ENCODE results near the gene VOPP1. TPM values are rescaled to one million over a fixed set of nuclear protein-coding genes. Genes with fewer than 3 reads are reported as not detected.

VOPP1 gene
- total and polyA plus RNA-seq, 2 donors (not counting 3 experiments of a cell fraction or from before 2014, with no cell fraction given): 85.6 to 154 TPM

GRCh38 chr7:55498770-55499169 is 73.5 kb downstream of the VOPP1 start:
- ChIA-PET POLR2A (no interaction called here), CTCF (no interaction called here)
- Histone ChIP-seq H3K79me2 (ENCODE audit: control insufficient read depth, insufficient read depth, low read length) (peaks cover 46% of the 10 kb centered on the region), H3K4me1 (ENCODE audit: control insufficient read depth, extremely low read depth, insufficient read depth, low read length) (no peaks in the 10 kb centered on the region), H3K9me3 (replicated peaks; ENCODE audit: control insufficient read depth, insufficient read depth, low read length) (no peaks in the 10 kb centered on the region), H3K9ac (replicated peaks; ENCODE audit: extremely low read depth, insufficient read depth, low read length) (no peak overlapping the region), H3K4me3 (replicated peaks in 1 of 3; ENCODE audit: insufficient read depth in 1 of 3, low read depth in 1 of 3, low read length in 3 of 3) (no peak overlapping the region), H3K36me3 (ENCODE audit: control insufficient read depth in 2 of 2, extremely low read depth in 1 of 2, insufficient read depth in 2 of 2, low read length in 2 of 2) (peaks cover 11 to 30% of the 10 kb centered on the region in 2 experiments), H3K27me3 (ENCODE audit: control insufficient read depth in 2 of 2, insufficient read depth in 2 of 2, low read length in 2 of 2) (no peaks in the 10 kb centered on the region), H3K9me1 (replicated peaks; ENCODE audit: control insufficient read depth, extremely low read depth, insufficient read depth, low read length) (no peaks in the 10 kb centered on the region), H3K27ac (ENCODE audit: insufficient read depth, low read depth, low read length) (no peak overlapping the region), H3K4me2 (ENCODE audit: insufficient read depth, low read length) (no peak overlapping the region), H2AFZ (ENCODE audit: low read depth, low read length) (no peak overlapping the region), H4K20me1 (replicated peaks; ENCODE audit: control insufficient read depth, extremely low read depth, insufficient read depth, low read length) (peaks cover 2% of the 10 kb centered on the region)
- no TSS peak for BruUV-seq (replicated peaks)
- dilution Hi-C loops (cut with MboI; ENCODE audit: extremely low pct_ligation_motif_present, low sequenced_read_pairs): no loop called here
- intact Hi-C loops (cut with micrococcal nuclease): no loop called here
- DNase-seq (ENCODE audit: low read depth, low spot score) (no peak), FAIRE-seq (no peak)
- TF ChIP-seq EZH2 (IDR thresholded peaks at IDR 0.05; ENCODE audit: borderline replicate concordance, low read depth, low read length, severe bottlenecking) (no peak), GATA2 (IDR thresholded peaks at IDR 0.05; ENCODE audit: insufficient read depth, insufficient read length, low read depth, low read length) (no peak), POLR2A (IDR thresholded peaks at IDR 0.05; ENCODE audit: low read depth, low read length) (no peak), FOS (IDR thresholded peaks at IDR 0.05; ENCODE audit: borderline replicate concordance, insufficient read depth, low read length) (no peak), JUN (IDR thresholded peaks at IDR 0.05; ENCODE audit: borderline replicate concordance, insufficient read depth, insufficient read length, low read depth) (no peak), POLR2AphosphoS5 (IDR thresholded peaks at IDR 0.05; ENCODE audit: insufficient read depth, low read depth, low read length) (no peak), MYC (IDR thresholded peaks at IDR 0.05; ENCODE audit: low read depth, low read length) (no peak), MAX (IDR thresholded peaks at IDR 0.05; ENCODE audit: insufficient read depth, insufficient read length) (no peak), CTCF (IDR thresholded peaks at IDR 0.05; ENCODE audit: extremely low read depth in 1 of 2, insufficient read depth in 1 of 2, low read depth in 1 of 2, low read length in 2 of 2) (no peak)
